Breast epithelium (tissue), 3 donors: Measurements from ENCODE around the gene SLC23A2.

Experiments
- POLR2A ChIP-seq: fragments of 450-650 bp; IDR thresholded peaks from one replicate; pipeline ENCODE4 v1.6.1; 2016; ENCODE audit warnings: antibody characterized with exemption, mild to moderate bottlenecking, moderate library complexity
- TF ChIP-seq, protein P1 (sequence below), 3 donors: fragments of 450-650 bp; IDR thresholded peaks; one replicate each; pipeline ENCODE4 v1.5.1; 2016 to 2017; ENCODE audit warnings: antibody characterized with exemption in 3 of 3, mild to moderate bottlenecking in 3 of 3, moderate library complexity in 3 of 3

DNA sequence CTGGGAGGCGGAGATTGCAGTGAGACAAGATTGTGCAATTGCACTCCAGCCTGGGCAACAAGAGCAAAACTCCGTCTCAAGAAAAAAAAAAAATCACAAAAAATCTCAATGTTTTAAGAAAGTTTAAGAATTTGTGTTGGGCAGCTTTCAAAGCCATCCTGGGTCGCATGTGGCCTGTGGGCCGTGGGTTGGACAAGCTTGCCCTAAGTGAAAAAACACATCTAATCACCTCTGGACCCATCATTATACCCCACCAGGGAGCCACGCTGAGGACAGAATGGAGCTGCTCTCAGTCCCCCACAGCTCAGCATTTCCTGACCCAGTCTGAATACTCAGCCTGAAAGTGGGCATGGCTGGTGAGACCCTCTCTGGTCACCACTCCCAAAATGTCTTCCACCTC lies 150.3 kb downstream of the SLC23A2 start:
- TF ChIP-seq POLR2A: no peak
- TF ChIP-seq, protein P1, sequence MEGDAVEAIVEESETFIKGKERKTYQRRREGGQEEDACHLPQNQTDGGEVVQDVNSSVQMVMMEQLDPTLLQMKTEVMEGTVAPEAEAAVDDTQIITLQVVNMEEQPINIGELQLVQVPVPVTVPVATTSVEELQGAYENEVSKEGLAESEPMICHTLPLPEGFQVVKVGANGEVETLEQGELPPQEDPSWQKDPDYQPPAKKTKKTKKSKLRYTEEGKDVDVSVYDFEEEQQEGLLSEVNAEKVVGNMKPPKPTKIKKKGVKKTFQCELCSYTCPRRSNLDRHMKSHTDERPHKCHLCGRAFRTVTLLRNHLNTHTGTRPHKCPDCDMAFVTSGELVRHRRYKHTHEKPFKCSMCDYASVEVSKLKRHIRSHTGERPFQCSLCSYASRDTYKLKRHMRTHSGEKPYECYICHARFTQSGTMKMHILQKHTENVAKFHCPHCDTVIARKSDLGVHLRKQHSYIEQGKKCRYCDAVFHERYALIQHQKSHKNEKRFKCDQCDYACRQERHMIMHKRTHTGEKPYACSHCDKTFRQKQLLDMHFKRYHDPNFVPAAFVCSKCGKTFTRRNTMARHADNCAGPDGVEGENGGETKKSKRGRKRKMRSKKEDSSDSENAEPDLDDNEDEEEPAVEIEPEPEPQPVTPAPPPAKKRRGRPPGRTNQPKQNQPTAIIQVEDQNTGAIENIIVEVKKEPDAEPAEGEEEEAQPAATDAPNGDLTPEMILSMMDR (IDR thresholded peaks at IDR 0.05): no peak
